Sigmoid colon (tissue), 4 donors: Measurements from ENCODE around the gene ARPP21.

Experiments
- CTCF ChIP-seq, 4 experiments: fragments of 450-650 bp in 3 of 4; fragments of 200-600 bp in 1 of 4; IDR thresholded peaks; one replicate each; pipeline ENCODE4 v1.5.1; 2016 to 2019; ENCODE audit warnings: antibody characterized with exemption in 4 of 4, mild to moderate bottlenecking in 3 of 4, moderate library complexity in 2 of 4
- EP300 ChIP-seq, 4 donors: sonication (generic); formaldehyde crosslinking; IDR thresholded peaks; one replicate each; pipeline ENCODE4 v1.6.1; 2017; ENCODE audit warnings: antibody characterized with exemption in 4 of 4
- POLR2AphosphoS5 ChIP-seq, 4 donors: sonication (generic); formaldehyde crosslinking; IDR thresholded peaks; one replicate each; pipeline ENCODE4 v1.6.1; 2017; ENCODE audit warnings: antibody characterized with exemption in 4 of 4

GRCh38 chr3:35746492-35746891, 107.2 kb downstream of the ARPP21 start:
- TF ChIP-seq CTCF (IDR thresholded peaks at IDR 0.05) (no peak), POLR2AphosphoS5 (IDR thresholded peaks at IDR 0.05) (no peak), EP300 (IDR thresholded peaks at IDR 0.05) (no peak)
